Sigmoid colon (tissue), 3 donors: ENCODE results near the gene FGF11.

ENCODE experiments used
- POLR2A ChIP-seq, 2 donors: fragments of 450-650 bp; IDR thresholded peaks; one replicate each; pipeline ENCODE4 v1.6.1; 2016; ENCODE audit warnings: antibody characterized with exemption in 2 of 2, mild to moderate bottlenecking in 2 of 2, moderate library complexity in 2 of 2
- TF ChIP-seq, protein P1 (sequence below), 4 experiments: fragments of 450-650 bp in 3 of 4; fragments of 200-600 bp in 1 of 4; IDR thresholded peaks; one replicate each; pipeline ENCODE4 v1.5.1; 2016 to 2019; ENCODE audit warnings: antibody characterized with exemption in 4 of 4, mild to moderate bottlenecking in 3 of 4, moderate library complexity in 2 of 4

DNA sequence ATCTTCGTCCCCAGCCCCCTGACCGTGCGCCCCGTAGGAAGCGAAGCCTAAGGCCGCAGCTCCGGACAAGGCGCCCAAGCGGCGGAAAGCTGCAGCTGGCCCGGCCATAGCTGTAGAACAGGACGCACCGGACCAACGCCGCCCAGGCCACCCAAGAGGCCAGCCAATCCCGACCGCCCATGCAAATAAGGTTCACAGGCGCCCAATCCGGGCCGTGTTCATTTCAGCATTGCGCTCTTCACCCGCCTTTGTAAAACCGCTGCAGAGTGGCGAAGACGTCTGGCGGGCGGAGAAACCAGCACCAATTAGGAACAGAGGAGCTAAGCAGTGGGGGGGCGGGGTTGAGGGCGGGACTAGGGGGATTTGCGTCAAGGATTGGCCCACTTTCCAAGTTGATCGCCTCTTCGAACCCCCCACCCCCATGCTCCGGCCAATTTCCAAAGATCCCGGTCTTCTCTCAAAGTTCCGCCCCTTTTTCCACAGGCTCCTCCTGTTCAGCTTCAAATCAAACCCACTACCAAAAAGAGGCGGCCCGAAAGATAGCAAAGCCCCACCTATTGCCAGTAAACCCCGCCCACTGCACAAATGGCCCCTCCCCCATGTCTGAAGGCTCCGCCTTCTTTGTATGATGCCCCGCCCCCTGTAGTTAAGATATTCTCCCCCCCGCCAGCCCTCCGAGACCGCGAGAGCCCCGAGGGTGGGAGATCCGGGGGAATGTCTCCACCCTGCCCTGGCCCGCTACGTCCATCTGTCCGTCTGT is 35.2 kb upstream of the FGF11 start, which contains the start of gene TMEM256:
- TF ChIP-seq, protein P1, sequence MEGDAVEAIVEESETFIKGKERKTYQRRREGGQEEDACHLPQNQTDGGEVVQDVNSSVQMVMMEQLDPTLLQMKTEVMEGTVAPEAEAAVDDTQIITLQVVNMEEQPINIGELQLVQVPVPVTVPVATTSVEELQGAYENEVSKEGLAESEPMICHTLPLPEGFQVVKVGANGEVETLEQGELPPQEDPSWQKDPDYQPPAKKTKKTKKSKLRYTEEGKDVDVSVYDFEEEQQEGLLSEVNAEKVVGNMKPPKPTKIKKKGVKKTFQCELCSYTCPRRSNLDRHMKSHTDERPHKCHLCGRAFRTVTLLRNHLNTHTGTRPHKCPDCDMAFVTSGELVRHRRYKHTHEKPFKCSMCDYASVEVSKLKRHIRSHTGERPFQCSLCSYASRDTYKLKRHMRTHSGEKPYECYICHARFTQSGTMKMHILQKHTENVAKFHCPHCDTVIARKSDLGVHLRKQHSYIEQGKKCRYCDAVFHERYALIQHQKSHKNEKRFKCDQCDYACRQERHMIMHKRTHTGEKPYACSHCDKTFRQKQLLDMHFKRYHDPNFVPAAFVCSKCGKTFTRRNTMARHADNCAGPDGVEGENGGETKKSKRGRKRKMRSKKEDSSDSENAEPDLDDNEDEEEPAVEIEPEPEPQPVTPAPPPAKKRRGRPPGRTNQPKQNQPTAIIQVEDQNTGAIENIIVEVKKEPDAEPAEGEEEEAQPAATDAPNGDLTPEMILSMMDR (IDR thresholded peaks at IDR 0.05), result no peak
- TF ChIP-seq POLR2A (IDR thresholded peaks at IDR 0.05), result peak; percentile 90 to 97
